ENCODE results near the gene SBK3.

SBK3 gene

DNA sequence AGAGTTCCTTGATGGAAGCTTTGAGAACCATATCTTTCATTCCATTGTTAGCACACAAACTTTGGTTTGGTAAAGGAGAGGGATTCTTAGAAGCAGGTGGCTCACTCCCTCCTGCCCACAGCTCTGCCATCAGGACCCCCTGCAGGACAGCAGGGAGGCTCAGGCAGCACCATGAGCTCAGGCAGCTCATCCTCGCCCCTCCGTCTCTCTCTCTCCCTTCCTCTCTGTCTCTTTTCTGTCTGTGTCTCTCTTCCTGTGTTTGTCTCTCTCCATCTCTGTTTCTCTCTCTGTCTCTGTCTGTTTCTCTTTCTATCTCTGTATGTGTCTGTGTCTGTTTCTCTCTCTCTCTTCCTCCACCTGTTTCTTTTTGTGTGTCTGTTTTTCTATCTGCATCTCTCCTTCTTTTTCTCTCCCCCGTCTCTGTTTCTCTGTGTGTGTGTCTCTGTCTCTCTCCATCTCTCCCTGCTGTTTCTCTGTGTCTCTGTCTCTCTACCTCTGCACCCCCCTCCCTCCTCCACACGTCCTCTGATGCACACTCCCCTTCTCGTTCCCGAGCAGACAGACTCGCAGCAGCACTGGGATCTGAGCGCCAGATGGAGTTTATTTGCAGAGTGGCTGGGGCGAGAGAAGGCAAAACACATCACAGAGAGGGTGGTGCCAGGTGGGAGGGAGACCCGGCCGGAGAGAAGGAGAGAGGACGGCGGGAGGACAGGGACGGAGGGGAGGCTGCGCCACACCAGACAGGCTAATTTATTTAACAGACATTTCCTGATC, 17.1 kb downstream of the SBK3 start:
- DNase-seq (ENCODE audit: extremely low read depth, low read depth): no peak
- TF ChIP-seq, protein P1, sequence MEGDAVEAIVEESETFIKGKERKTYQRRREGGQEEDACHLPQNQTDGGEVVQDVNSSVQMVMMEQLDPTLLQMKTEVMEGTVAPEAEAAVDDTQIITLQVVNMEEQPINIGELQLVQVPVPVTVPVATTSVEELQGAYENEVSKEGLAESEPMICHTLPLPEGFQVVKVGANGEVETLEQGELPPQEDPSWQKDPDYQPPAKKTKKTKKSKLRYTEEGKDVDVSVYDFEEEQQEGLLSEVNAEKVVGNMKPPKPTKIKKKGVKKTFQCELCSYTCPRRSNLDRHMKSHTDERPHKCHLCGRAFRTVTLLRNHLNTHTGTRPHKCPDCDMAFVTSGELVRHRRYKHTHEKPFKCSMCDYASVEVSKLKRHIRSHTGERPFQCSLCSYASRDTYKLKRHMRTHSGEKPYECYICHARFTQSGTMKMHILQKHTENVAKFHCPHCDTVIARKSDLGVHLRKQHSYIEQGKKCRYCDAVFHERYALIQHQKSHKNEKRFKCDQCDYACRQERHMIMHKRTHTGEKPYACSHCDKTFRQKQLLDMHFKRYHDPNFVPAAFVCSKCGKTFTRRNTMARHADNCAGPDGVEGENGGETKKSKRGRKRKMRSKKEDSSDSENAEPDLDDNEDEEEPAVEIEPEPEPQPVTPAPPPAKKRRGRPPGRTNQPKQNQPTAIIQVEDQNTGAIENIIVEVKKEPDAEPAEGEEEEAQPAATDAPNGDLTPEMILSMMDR (IDR thresholded peaks at IDR 0.05; ENCODE audit: low read depth, low read length): peak; percentile 14

DNA sequence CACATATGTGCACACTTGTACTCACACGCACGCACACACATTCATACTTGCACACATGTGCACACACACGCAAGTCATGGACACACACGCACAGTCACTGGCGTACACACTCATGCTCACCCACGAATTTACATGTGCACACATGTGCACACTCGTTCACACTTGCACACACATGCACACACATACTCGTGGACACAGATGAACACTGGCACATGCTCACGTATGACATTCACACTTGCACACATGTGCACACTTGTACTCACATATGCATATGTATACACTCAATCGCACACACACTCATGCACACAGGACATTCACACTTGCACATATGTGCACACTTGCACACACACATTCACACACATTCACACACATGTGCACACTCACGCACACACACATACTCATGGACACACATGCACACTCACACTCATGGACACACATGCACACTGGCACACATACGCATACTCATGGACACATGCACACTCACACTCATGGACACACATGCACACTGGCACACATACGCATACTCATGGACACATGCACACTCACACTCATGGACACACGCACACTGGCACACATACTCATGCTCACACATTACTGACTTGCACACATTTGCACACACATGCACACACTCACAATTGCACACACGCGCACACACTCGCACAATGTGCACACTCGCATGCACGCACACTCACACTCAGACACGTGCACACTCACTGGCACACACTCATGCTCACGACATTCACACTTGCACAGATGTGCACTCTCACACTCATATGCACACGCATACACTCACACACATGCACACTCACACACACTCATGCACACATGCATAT, 17.9 kb downstream of the SBK3 start:
- TF ChIP-seq, protein P1 (IDR thresholded peaks at IDR 0.05; ENCODE audit: low read depth, low read length): no peak
- no peak for DNase-seq (ENCODE audit: extremely low read depth, low read depth)

DNA sequence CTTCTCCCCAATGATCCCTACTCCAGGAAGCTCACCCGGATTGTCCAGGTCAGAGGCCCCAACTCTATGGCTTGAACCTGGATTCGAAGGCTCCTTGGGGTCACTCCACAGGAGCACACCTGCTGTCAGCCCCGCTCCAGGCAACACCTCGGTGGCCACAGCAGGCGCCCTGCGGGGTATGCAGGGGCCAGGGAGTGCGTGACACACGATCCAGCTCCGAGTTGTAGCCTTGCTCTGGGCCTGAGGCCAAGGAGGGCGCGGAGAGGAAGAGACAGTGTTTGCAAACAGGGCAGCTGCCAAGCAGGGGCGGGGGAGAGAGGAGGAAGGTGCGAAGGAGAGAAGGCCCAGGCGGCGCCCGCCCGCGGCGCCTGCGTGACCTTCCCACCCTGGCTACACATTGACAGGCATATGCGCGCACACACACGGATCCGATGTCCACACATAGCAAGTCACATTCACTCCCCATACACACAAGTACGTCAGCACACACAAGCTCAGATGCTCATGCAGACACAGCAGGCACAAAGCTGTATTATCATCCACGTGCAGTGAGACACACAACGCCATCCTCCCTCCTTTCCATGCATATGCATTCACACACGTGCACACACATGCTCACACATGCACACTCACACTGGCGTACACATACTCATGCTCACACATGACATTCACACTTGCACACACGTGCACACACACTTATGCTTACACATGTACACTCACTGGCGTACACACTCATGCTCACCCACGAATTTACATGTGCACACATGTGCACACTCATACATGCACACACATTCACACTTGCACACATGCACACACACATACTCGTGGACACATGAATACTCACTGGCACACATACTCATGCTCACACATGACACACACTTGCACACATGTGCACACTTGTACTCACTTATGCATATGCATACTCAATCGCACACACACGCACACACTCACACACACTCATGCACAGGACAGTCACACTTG, 18.8 kb downstream of the SBK3 start:
- DNase-seq (ENCODE audit: extremely low read depth, low read depth): peak; percentile 16

GRCh38 chr19:55525289-55526101, 19.8 kb downstream of the SBK3 start:
- DNase-seq (ENCODE audit: extremely low read depth, low read depth): no peak

More for the DNA sequence above, 18.8 kb downstream of the SBK3 start:
- TF ChIP-seq, protein P1 (IDR thresholded peaks at IDR 0.05; ENCODE audit: low read depth, low read length): no peak

GRCh38 chr19:55520691-55521292, 24.6 kb downstream of the SBK3 start:
- TF ChIP-seq, protein P1 (IDR thresholded peaks at IDR 0.05; ENCODE audit: low read depth, low read length): no peak
- DNase-seq (ENCODE audit: extremely low read depth, low read depth): no peak

More at GRCh38 chr19:55525289-55526101, 19.8 kb downstream of the SBK3 start:
- TF ChIP-seq, protein P1 (IDR thresholded peaks at IDR 0.05; ENCODE audit: low read depth, low read length): no peak

Measured in AG09319 (cell line).